HepG2 (cell line): ENCODE data around the gene TMEM240. TPM values are rescaled to one million over a fixed set of nuclear protein-coding genes. Genes with fewer than 3 reads are reported as not detected.

ENCODE experiments used
- ATAC-seq: fragments of 200-7000 bp; cut with Tn5 transposase; 3 replicates; pipeline ENCODE4 v1.9.1; 2020; ENCODE audit warnings: mild to moderate bottlenecking, moderate library complexity
- BruUV-seq: library from RNA; stranded (reverse); fragments of 400-500 nt; replicated peaks from 2 replicates; lab custom pipeline; 2021; lab: Mats Ljungman, UMichigan
- CTCF ChIA-PET: fragments of 300-600 bp; formaldehyde crosslinking; extraction: SDS; loops from one replicate; lab custom pipeline; 2021; ENCODE audit warnings: low total read pairs, inconsistent platforms, low intra/inter-chr PET ratio; lab: Yijun Ruan, JAX
- POLR2A ChIA-PET: fragments of 350-600 bp; sonication (Branson Sonifier 250); formaldehyde crosslinking; loops from one replicate; lab custom pipeline; 2020; ENCODE audit warnings: antibody characterized with exemption, inconsistent platforms; lab: Yijun Ruan, JAX
- DNase-seq: peaks from one replicate; pipeline ENCODE4 v3.0.0-alpha.2; 2015; ENCODE audit warnings: low spot score
- FAIRE-seq: peaks from 3 replicates; lab custom pipeline; 2011; peaks lifted over from hg19 to GRCh38; lab: Jason Lieb, UNC
- H2AFZ ChIP-seq: one replicate; pipeline ENCODE4 v1.6.1; 2011; ENCODE audit warnings: low read length, inconsistent platforms
- H3K27ac ChIP-seq: fragments of 300-600 bp; 3 replicates; pipeline ENCODE4 v1.8.0; 2011; ENCODE audit warnings: mixed run types, mild to moderate bottlenecking, mixed read lengths, low read length, inconsistent platforms; ENCODE audit not compliant: insufficient read depth; ENCODE audit errors: extremely low read length
- H3K27me3 ChIP-seq, 2 experiments: fragments of 200-600 bp in 1 of 2; 2 replicates in 1 of 2; 3 replicates in 1 of 2; pipeline versions ENCODE4 v1.6.0 to v1.8.0; 2011; ENCODE audit warnings: low read length in 2 of 2, mild to moderate bottlenecking in 2 of 2, moderate library complexity in 2 of 2, inconsistent platforms in 1 of 2; ENCODE audit not compliant: insufficient read depth in 2 of 2, control insufficient read depth in 1 of 2
- H3K36me3 ChIP-seq, 2 experiments: fragments of 200-600 bp in 1 of 2; replicated peaks in 1 of 2; 2 replicates in 1 of 2; 3 replicates in 1 of 2; pipeline versions ENCODE4 v1.5.1 to v1.8.0; 2011; ENCODE audit warnings: low read length in 2 of 2, inconsistent platforms in 1 of 2; ENCODE audit not compliant: insufficient read depth in 2 of 2, control insufficient read depth in 1 of 2
- H3K4me1 ChIP-seq: 2 replicates; pipeline ENCODE4 v1.5.1; 2012; ENCODE audit warnings: low read length, inconsistent platforms; ENCODE audit not compliant: insufficient read depth
- H3K4me2 ChIP-seq: 2 replicates; pipeline ENCODE4 v1.6.0; 2011; ENCODE audit warnings: low read depth, low read length, inconsistent platforms
- H3K4me3 ChIP-seq, 3 experiments: fragments of 200-600 bp in 1 of 3; sonication (generic), shearing (Covaris generic) in 1 of 3; replicated peaks in 1 of 3; 2 replicates each; pipeline ENCODE4 v1.5.1; 2011 to 2016; ENCODE audit warnings: low read length in 3 of 3, inconsistent platforms in 2 of 3, low read depth in 2 of 3, mild to moderate bottlenecking in 2 of 3, control low read depth in 1 of 3, mixed read lengths in 1 of 3; ENCODE audit not compliant: insufficient read depth in 1 of 3
- H3K79me2 ChIP-seq: one replicate; pipeline ENCODE4 v1.6.1; 2011; ENCODE audit warnings: low read length, inconsistent platforms; ENCODE audit not compliant: insufficient read depth
- H3K9ac ChIP-seq: 2 replicates; pipeline ENCODE4 v1.6.0; 2011; ENCODE audit warnings: mild to moderate bottlenecking, low read depth, low read length, inconsistent platforms; ENCODE audit not compliant: insufficient read depth
- H3K9me3 ChIP-seq: 2 replicates; pipeline ENCODE4 v1.5.1; 2012; ENCODE audit warnings: mild to moderate bottlenecking, low read length
- H4K20me1 ChIP-seq: 2 replicates; pipeline ENCODE4 v1.6.0; 2011; ENCODE audit warnings: inconsistent platforms, mild to moderate bottlenecking, low read length, moderate library complexity; ENCODE audit not compliant: insufficient read depth
- CHD2 ChIP-seq: IDR thresholded peaks from 2 replicates; pipeline ENCODE4 v1.6.1; 2011; ENCODE audit warnings: low read depth, low read length, improper control_type of control experiment
- MIER3 ChIP-seq: IDR thresholded peaks from 2 replicates; pipeline ENCODE4 v1.6.1; 2016; ENCODE audit warnings: missing compliant biosample characterization, borderline replicate concordance
- PCBP1 ChIP-seq: fragments of 200-400 bp; formaldehyde crosslinking; IDR thresholded peaks from 2 replicates; pipeline ENCODE4 v1.6.1; 2017; ENCODE audit warnings: mild to moderate bottlenecking, low read depth, low read length, borderline replicate concordance
- RFX3 ChIP-seq: IDR thresholded peaks from 2 replicates; pipeline ENCODE4 v1.6.1; 2016; ENCODE audit warnings: missing biosample characterization, missing genetic modification reagents
- SAP130 ChIP-seq: IDR thresholded peaks from 2 replicates; pipeline ENCODE4 v1.6.1; 2016; ENCODE audit warnings: low read depth
- SP1 ChIP-seq, 2 experiments: fragments of 450-650 bp in 1 of 2; sonication (generic) in 1 of 2; formaldehyde crosslinking in 1 of 2; IDR thresholded peaks; 2 replicates each; pipeline versions ENCODE4 v1.4.0 to v1.6.1; 2016 to 2020; ENCODE audit warnings: missing genetic modification reagents in 1 of 2
- ZBTB21 ChIP-seq: sonication (generic); formaldehyde crosslinking; IDR thresholded peaks from 2 replicates; pipeline ENCODE4 v1.4.0; 2020; ENCODE audit warnings: missing genetic modification reagents
- ZBTB3 ChIP-seq: sonication (generic); formaldehyde crosslinking; IDR thresholded peaks from 2 replicates; pipeline ENCODE4 v1.4.0; 2020; ENCODE audit warnings: low read depth, mild to moderate bottlenecking, moderate library complexity, missing genetic modification reagents, borderline replicate concordance
- ZBTB38 ChIP-seq: sonication (generic); formaldehyde crosslinking; IDR thresholded peaks from 2 replicates; pipeline ENCODE4 v1.5.1; 2020; ENCODE audit warnings: mild to moderate bottlenecking, missing genetic modification reagents
- ZNF75D ChIP-seq: sonication (generic); formaldehyde crosslinking; IDR thresholded peaks from 2 replicates; pipeline ENCODE4 v1.8.1; 2023; ENCODE audit warnings: missing genetic modification reagents, mild to moderate bottlenecking, borderline replicate concordance
- WGBS: methylation state at CpG from one replicate; pipeline ENCODE4 v1.1.6; 2017; ENCODE audit warnings: low lambda C conversion rate; 5-methylcytosine and 5-hydroxymethylcytosine counted together
- in situ Hi-C: cut with HindIII; loops from 2 replicates; pipeline ENCODE4 v1.10.0; 2017; ENCODE audit warnings: low pct_unique_long_range_greater_than_20kb; ENCODE audit not compliant: extremely low pct_ligation_motif_present
- intact Hi-C: fragments of 100-400 bp; cut with micrococcal nuclease; formaldehyde crosslinking; loops from one replicate; pipeline ENCODE4 v1.10.0; 2022; ENCODE audit not compliant: unreplicated experiment
- polyA plus RNA-seq, 8 experiments: library from polyadenylated mRNA; depleted of rRNA in 3 of 8; stranded (reverse) in 7 of 8; unstranded in 1 of 8; fragments of >200 nt; fragmentation: Illumina TruSeq in 4 of 8; extraction: Trizol in 4 of 8; gene quantifications; 2 replicates each; pipeline versions ENCODE4 v1.2.1 to v1.2.3, GENCODE V29; 2011 to 2016; ENCODE audit warnings: low read depth in 4 of 8, missing spikeins in 1 of 8, mixed read lengths in 1 of 8; ENCODE audit not compliant: insufficient read depth in 1 of 8
- total RNA-seq, 5 experiments: library from RNA; depleted of rRNA; stranded (reverse); fragments of >200 nt; fragmentation: Illumina TruSeq; extraction: Trizol; gene quantifications; 2 replicates each; pipeline ENCODE4 v1.2.3, GENCODE V29; 2016; ENCODE audit warnings: low read depth in 1 of 5
- TF ChIP-seq, protein P1 (sequence below): sonication (generic); formaldehyde crosslinking; IDR thresholded peaks from 2 replicates; pipeline ENCODE4 v1.4.0; 2020; ENCODE audit warnings: missing genetic modification reagents
- TF ChIP-seq, protein P2 (sequence below): sonication (generic); formaldehyde crosslinking; IDR thresholded peaks from 2 replicates; pipeline ENCODE4 v1.4.0; 2020; ENCODE audit warnings: missing genetic modification reagents
- TF ChIP-seq, protein P3 (sequence below): sonication (generic); formaldehyde crosslinking; IDR thresholded peaks from 2 replicates; pipeline ENCODE4 v1.4.0; 2020; ENCODE audit warnings: missing genetic modification reagents
- TF ChIP-seq, protein P4 (sequence below): sonication (generic); formaldehyde crosslinking; IDR thresholded peaks from 2 replicates; pipeline ENCODE4 v1.4.0; 2020; ENCODE audit warnings: mild to moderate bottlenecking, missing genetic modification reagents

Gene TMEM240
- total and polyA plus RNA-seq, 2 of the 13 experiments (the other 11 are each of a cell fraction or from before 2014, with no cell fraction given), result 0.17 TPM; not detected in 1

DNA sequence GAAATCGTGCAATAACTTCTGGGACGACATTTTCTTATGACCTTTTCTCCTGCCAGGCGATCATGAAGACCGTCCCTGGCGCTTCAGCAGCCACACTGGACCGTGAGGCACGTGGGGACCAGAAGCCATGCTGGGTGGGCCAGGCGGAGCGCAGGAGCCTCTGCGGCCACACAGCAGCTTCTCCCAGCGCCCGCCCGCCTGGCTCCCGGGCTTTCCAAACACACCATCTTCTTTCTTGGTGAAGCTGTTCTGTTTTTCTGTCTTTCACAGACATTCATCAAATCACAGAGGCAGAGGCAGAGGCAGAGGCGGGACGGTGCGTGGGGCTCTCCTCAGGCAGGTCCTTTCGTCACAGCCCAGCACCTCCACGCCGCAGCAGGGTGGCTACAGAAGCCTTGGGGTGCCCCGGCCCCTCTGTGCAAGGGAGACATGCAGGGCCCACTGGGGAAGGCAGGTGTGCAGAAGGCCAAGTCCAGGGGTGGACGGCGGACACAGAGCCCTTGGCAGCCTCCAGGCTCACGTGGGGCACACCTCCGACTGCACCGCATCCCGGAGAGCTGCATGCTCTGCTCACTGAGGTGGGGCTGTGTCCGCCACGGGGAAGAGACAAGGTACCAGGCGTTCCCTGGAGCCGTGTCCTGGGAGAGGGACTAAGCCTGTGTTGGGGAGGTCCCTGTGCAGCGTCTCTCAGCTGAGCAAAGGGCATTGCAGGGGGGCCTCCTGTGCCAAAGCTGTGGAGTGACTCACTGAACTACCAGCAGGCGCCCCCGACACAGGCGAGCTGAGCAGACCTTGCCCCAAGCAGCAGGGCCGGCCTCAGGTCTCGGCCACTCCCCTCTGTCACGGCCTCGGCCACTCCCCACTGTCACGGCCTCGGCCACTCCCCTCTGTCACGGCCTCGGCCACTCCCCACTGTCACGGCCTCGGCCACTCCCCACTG lies 2.6 kb upstream of the TMEM240 start:
- ATAC-seq, result peak; percentile 12
- H3K27me3 ChIP-seq, result no peaks in the 10 kb centered on the region
- H3K4me3 ChIP-seq, result no peak overlapping the region
- H3K4me2 ChIP-seq, result no peak overlapping the region
- H3K36me3 ChIP-seq, result peaks cover 5 to 14% of the 10 kb centered on the region in 2 experiments; a peak in 4 of 5 replicates
- WGBS, result 95% methylated on average over 32 of the region's 45 CpGs
- CTCF ChIA-PET, result no interaction called here
- no peak overlapping the region for H3K9ac ChIP-seq
- H3K27ac ChIP-seq, result no peak overlapping the region
- in situ Hi-C loops, result no loop called here
- no TSS peak for BruUV-seq
- no peaks in the 10 kb centered on the region for H3K9me3 ChIP-seq
- H3K79me2 ChIP-seq, result no peaks in the 10 kb centered on the region
- no peak overlapping the region for H2AFZ ChIP-seq
- intact Hi-C loops, result no loop called here
- no peak for FAIRE-seq
- no peaks in the 10 kb centered on the region for H4K20me1 ChIP-seq
- DNase-seq, result no peak
- POLR2A ChIA-PET, result interaction anchor here (0.7 kb wide), 1 partner anchor 23 kb away, joined by 3 read pairs; no protein-coding TSS in a partner anchor
- H3K4me1 ChIP-seq, result no peaks in the 10 kb centered on the region
- TF ChIP-seq RFX3 (CRISPR knock-in tag) (no peak), ZNF75D (CRISPR knock-in tag) (no peak), CHD2 (no peak), PCBP1 (peak; percentile 86; the same call in 1 of the 2 replicates), ZBTB38 (no peak; the same call in 1 of the 2 replicates), SP1 (IDR thresholded peaks at IDR 0.05) (no peak), SP1 (CRISPR knock-in tag; IDR thresholded peaks at IDR 0.05) (0 out of 2 replicates have a peak, but pooled peaks have one; percentile 21), SAP130 (CRISPR knock-in tag) (peak; percentile 59), ZBTB3 (no peak), MIER3 (CRISPR knock-in tag) (no peak), ZBTB21 (no peak)
- TF ChIP-seq, protein P1, sequence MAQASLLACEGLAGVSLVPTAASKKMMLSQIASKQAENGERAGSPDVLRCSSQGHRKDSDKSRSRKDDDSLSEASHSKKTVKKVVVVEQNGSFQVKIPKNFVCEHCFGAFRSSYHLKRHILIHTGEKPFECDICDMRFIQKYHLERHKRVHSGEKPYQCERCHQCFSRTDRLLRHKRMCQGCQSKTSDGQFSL (CRISPR knock-in tag), result no peak
- TF ChIP-seq, protein P2, sequence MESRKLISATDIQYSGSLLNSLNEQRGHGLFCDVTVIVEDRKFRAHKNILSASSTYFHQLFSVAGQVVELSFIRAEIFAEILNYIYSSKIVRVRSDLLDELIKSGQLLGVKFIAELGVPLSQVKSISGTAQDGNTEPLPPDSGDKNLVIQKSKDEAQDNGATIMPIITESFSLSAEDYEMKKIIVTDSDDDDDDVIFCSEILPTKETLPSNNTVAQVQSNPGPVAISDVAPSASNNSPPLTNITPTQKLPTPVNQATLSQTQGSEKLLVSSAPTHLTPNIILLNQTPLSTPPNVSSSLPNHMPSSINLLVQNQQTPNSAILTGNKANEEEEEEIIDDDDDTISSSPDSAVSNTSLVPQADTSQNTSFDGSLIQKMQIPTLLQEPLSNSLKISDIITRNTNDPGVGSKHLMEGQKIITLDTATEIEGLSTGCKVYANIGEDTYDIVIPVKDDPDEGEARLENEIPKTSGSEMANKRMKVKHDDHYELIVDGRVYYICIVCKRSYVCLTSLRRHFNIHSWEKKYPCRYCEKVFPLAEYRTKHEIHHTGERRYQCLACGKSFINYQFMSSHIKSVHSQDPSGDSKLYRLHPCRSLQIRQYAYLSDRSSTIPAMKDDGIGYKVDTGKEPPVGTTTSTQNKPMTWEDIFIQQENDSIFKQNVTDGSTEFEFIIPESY (CRISPR knock-in tag), result peak; percentile 77
- TF ChIP-seq, protein P3, sequence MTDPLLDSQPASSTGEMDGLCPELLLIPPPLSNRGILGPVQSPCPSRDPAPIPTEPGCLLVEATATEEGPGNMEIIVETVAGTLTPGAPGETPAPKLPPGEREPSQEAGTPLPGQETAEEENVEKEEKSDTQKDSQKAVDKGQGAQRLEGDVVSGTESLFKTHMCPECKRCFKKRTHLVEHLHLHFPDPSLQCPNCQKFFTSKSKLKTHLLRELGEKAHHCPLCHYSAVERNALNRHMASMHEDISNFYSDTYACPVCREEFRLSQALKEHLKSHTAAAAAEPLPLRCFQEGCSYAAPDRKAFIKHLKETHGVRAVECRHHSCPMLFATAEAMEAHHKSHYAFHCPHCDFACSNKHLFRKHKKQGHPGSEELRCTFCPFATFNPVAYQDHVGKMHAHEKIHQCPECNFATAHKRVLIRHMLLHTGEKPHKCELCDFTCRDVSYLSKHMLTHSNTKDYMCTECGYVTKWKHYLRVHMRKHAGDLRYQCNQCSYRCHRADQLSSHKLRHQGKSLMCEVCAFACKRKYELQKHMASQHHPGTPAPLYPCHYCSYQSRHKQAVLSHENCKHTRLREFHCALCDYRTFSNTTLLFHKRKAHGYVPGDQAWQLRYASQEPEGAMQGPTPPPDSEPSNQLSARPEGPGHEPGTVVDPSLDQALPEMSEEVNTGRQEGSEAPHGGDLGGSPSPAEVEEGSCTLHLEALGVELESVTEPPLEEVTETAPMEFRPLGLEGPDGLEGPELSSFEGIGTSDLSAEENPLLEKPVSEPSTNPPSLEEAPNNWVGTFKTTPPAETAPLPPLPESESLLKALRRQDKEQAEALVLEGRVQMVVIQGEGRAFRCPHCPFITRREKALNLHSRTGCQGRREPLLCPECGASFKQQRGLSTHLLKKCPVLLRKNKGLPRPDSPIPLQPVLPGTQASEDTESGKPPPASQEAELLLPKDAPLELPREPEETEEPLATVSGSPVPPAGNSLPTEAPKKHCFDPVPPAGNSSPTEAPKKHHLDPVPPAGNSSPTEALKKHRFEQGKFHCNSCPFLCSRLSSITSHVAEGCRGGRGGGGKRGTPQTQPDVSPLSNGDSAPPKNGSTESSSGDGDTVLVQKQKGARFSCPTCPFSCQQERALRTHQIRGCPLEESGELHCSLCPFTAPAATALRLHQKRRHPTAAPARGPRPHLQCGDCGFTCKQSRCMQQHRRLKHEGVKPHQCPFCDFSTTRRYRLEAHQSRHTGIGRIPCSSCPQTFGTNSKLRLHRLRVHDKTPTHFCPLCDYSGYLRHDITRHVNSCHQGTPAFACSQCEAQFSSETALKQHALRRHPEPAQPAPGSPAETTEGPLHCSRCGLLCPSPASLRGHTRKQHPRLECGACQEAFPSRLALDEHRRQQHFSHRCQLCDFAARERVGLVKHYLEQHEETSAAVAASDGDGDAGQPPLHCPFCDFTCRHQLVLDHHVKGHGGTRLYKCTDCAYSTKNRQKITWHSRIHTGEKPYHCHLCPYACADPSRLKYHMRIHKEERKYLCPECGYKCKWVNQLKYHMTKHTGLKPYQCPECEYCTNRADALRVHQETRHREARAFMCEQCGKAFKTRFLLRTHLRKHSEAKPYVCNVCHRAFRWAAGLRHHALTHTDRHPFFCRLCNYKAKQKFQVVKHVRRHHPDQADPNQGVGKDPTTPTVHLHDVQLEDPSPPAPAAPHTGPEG (CRISPR knock-in tag), result no peak
- TF ChIP-seq, protein P4, sequence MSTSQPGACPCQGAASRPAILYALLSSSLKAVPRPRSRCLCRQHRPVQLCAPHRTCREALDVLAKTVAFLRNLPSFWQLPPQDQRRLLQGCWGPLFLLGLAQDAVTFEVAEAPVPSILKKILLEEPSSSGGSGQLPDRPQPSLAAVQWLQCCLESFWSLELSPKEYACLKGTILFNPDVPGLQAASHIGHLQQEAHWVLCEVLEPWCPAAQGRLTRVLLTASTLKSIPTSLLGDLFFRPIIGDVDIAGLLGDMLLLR, result no peak
